ENCODE results near the gene PPM1N. TPM values are rescaled to one million over a fixed set of nuclear protein-coding genes. Genes with fewer than 3 reads are reported as not detected.

Gene PPM1N
- total and polyA plus RNA-seq, 2 of the 4 experiments (the other 2 are of a cell fraction), result 0.90 to 1.6 TPM

GRCh38 chr19:45451131-45451849 is 47.0 kb upstream of the PPM1N start:
- H2BK20ac ChIP-seq (ENCODE audit: low read depth, low read length), result no peak overlapping the region
- peak overlapping the region; percentile 9; the same call in 1 of the 2 replicates for H3K9ac ChIP-seq (ENCODE audit: low read depth, low read length)
- H4K91ac ChIP-seq (ENCODE audit: insufficient read depth, low read depth, low read length), result no peak overlapping the region
- H3K79me1 ChIP-seq (ENCODE audit: low read depth in 1 of 2, low read length in 2 of 2), result peaks cover 0 to 22% of the 10 kb centered on the region in 2 experiments; a peak in 2 of 4 replicates
- peak overlapping the region; percentile 54 for H3K4ac ChIP-seq (ENCODE audit: low read depth, low read length)
- dilution Hi-C loops (cut with HindIII; ENCODE audit: low sequenced_read_pairs, unreplicated experiment) (no loop called here), intact Hi-C loops (cut with micrococcal nuclease) (no loop called here), in situ Hi-C loops (cut with MboI; ENCODE audit: low sequenced_read_pairs) (no loop called here)
- H2BK120ac ChIP-seq (ENCODE audit: low read depth, low read length), result peak overlapping the region; percentile 26; the same call in 1 of the 2 replicates
- ATAC-seq (ENCODE audit: low read depth) (peak; percentile 4), DNase-seq (peak; percentile 88)
- peak overlapping the region; percentile 53 for H3K23ac ChIP-seq (ENCODE audit: low read depth, low read length)
- H3K56ac ChIP-seq (ENCODE audit: extremely low read depth, insufficient read depth, low read length), result 0 out of 2 replicates have a peak overlapping the region, but pooled peaks have one; percentile 18
- peaks cover 13% of the 10 kb centered on the region for H3K9me1 ChIP-seq (ENCODE audit: insufficient read depth, low read length)
- H3K4me3 ChIP-seq (ENCODE audit: insufficient read depth, low read depth, low read length), result peak overlapping the region; percentile 55
- peak overlapping the region in 1 of 2 experiments; percentile 61; a peak in 1 of 4 replicates for H4K8ac ChIP-seq (ENCODE audit: low read depth in 2 of 2, low read length in 2 of 2)
- H2AK9ac ChIP-seq (replicated peaks; ENCODE audit: low read depth, low read length, poor library complexity), result peak overlapping the region; percentile 51
- peak overlapping the region; percentile 87 for H3K4me2 ChIP-seq (ENCODE audit: low read depth, low read length)
- ChIA-PET POLR2A (ENCODE audit: unreplicated experiment) (no interaction called here), CTCF (no interaction called here)
- H3K27me3 ChIP-seq (ENCODE audit: control insufficient read depth, insufficient read depth, low read length), result no peaks in the 10 kb centered on the region
- no peak overlapping the region; the same call in 1 of the 2 replicates for H3K27ac ChIP-seq (ENCODE audit: insufficient read depth, low read length)
- H2BK5ac ChIP-seq (ENCODE audit: low read depth, low read length, poor library complexity, severe bottlenecking), result peak overlapping the region; percentile 15
- no TSS peak for BruUV-seq (replicated peaks)
- H3K18ac ChIP-seq (ENCODE audit: low read depth, low read length), result no peak overlapping the region
- H3K14ac ChIP-seq (replicated peaks; ENCODE audit: low read depth, low read length), result peak overlapping the region; percentile 40
- peak overlapping the region; percentile 89 for H2AFZ ChIP-seq (replicated peaks; ENCODE audit: low read length, poor library complexity)
- no peaks in the 10 kb centered on the region for H3K9me3 ChIP-seq (ENCODE audit: control insufficient read depth, insufficient read depth, low read length)
- H2BK15ac ChIP-seq (ENCODE audit: low read depth, low read length), result no peak overlapping the region
- H2AK5ac ChIP-seq (ENCODE audit: low read depth, low read length), result peak overlapping the region; percentile 38; the same call in 1 of the 2 replicates
- H4K20me1 ChIP-seq (ENCODE audit: insufficient read depth, low read length), result peaks cover 5% of the 10 kb centered on the region
- 4% methylated on average over 11 of the region's 28 CpGs; no CpG with 5 or more reads in 1 of the 2 experiments for WGBS, 2 experiments (ENCODE audit: extremely low coverage in 2 of 2, insufficient read length in 1 of 2)
- H3K4me1 ChIP-seq (ENCODE audit: control insufficient read depth, insufficient read depth, low read length), result peaks cover 12% of the 10 kb centered on the region
- no peak overlapping the region for H4K5ac ChIP-seq (ENCODE audit: low read depth, low read length)
- H3K36me3 ChIP-seq (ENCODE audit: control insufficient read depth, insufficient read depth, low read length), result no peaks in the 10 kb centered on the region
- TF ChIP-seq RAD21 (IDR thresholded peaks at IDR 0.05; ENCODE audit: low read length) (no peak), RCOR1 (IDR thresholded peaks at IDR 0.05; ENCODE audit: insufficient replicate concordance, low read length) (no peak), USF2 (IDR thresholded peaks at IDR 0.05; ENCODE audit: low read depth, low read length) (peak; percentile 79), ELK1 (IDR thresholded peaks at IDR 0.05; ENCODE audit: borderline replicate concordance, low read depth, low read length) (no peak), MAFK (IDR thresholded peaks at IDR 0.05; ENCODE audit: low read depth, low read length) (0 out of 2 replicates have a peak, but pooled peaks have one; percentile 49), CHD1 (IDR thresholded peaks at IDR 0.05; ENCODE audit: low read depth, low read length) (no peak), MXI1 (IDR thresholded peaks at IDR 0.05; ENCODE audit: borderline replicate concordance, low read depth, low read length) (0 out of 2 replicates have a peak, but pooled peaks have one; percentile 1), RFX5 (IDR thresholded peaks at IDR 0.05; ENCODE audit: low read depth, low read length) (no peak), SMC3 (IDR thresholded peaks at IDR 0.05; ENCODE audit: low read depth, low read length) (no peak), POLR2A (IDR thresholded peaks at IDR 0.05; ENCODE audit: low read depth, low read length) (peak; percentile 95), FOS (IDR thresholded peaks at IDR 0.05; ENCODE audit: low read depth, low read length) (peak; percentile 44), MAZ (IDR thresholded peaks at IDR 0.05; ENCODE audit: borderline replicate concordance, low read depth, low read length) (no peak), CEBPB (IDR thresholded peaks at IDR 0.05; ENCODE audit: low read depth, low read length) (no peak; the same call in 1 of the 2 replicates), BHLHE40 (IDR thresholded peaks at IDR 0.05; ENCODE audit: low read depth, low read length) (no peak; the same call in 1 of the 2 replicates), NFE2L2 (IDR thresholded peaks at IDR 0.05; ENCODE audit: low read depth, low read length) (no peak)
